ENCODE data around the gene MSMB. TPM values are rescaled to one million over a fixed set of nuclear protein-coding genes. Genes with fewer than 3 reads are reported as not detected.
"Not testable (repeated sequence)": the region's sequence is repeated elsewhere in the genome, so short reads cannot be mapped to it uniquely, and the experiment has no call there.

Gene MSMB
- total RNA-seq, 2 donors from 2014 or later = 1,381 to 2,749 TPM

DNA sequence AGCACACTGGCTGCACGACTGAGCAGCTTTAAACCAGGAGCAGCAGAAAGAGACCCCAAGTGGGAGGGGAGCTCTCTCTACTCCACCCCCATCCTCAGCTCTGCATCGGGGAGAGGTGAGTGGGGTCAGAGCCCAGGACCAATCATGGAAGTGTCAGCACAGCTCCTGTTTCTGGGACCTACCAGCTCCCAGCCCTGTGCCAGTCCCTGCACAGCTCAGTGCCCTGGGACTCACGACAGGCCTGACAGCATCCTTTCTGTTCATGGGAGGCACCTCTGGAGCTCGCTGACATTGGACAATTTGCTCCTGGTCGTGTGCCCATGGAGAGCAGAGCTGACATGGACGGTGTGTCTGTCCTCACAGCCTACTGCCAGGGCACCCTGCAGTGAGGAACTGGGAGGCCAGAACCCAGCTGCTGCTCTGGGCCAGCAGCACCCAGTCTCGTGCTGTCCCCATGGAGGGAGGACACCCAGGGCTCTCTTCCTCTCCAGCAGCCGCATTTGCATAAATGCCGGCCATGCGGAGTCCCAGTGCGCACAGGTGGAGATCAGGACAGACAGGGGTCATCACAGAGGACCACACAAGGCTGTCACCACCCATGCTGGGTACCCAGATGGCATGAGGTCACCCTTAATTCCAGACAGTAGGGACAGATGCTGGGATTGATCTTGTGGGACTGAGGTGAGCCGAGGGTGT, 45.9 kb upstream of the MSMB start:
- intact Hi-C loops (cut with DNase I) = no loop called here
- TF ChIP-seq POLR2AphosphoS5 (IDR thresholded peaks at IDR 0.05) (no peak), POLR2A (IDR thresholded peaks at IDR 0.05) (no peak)
- TF ChIP-seq, protein P1, sequence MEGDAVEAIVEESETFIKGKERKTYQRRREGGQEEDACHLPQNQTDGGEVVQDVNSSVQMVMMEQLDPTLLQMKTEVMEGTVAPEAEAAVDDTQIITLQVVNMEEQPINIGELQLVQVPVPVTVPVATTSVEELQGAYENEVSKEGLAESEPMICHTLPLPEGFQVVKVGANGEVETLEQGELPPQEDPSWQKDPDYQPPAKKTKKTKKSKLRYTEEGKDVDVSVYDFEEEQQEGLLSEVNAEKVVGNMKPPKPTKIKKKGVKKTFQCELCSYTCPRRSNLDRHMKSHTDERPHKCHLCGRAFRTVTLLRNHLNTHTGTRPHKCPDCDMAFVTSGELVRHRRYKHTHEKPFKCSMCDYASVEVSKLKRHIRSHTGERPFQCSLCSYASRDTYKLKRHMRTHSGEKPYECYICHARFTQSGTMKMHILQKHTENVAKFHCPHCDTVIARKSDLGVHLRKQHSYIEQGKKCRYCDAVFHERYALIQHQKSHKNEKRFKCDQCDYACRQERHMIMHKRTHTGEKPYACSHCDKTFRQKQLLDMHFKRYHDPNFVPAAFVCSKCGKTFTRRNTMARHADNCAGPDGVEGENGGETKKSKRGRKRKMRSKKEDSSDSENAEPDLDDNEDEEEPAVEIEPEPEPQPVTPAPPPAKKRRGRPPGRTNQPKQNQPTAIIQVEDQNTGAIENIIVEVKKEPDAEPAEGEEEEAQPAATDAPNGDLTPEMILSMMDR (IDR thresholded peaks at IDR 0.05) = no peak
- no peak for DNase-seq (ENCODE audit: low spot score)
- no peaks in the 10 kb centered on the region for H3K4me1 ChIP-seq (replicated peaks)
- no peaks in the 10 kb centered on the region for H3K36me3 ChIP-seq
- no peaks in the 10 kb centered on the region for H3K9me3 ChIP-seq
- H3K27me3 ChIP-seq (replicated peaks; ENCODE audit: insufficient read depth) = no peaks in the 10 kb centered on the region
- H3K27ac ChIP-seq = no peak overlapping the region
- H3K4me3 ChIP-seq = no peak overlapping the region
- 77% methylated on average over 8 of the region's 12 CpGs for WGBS

DNA sequence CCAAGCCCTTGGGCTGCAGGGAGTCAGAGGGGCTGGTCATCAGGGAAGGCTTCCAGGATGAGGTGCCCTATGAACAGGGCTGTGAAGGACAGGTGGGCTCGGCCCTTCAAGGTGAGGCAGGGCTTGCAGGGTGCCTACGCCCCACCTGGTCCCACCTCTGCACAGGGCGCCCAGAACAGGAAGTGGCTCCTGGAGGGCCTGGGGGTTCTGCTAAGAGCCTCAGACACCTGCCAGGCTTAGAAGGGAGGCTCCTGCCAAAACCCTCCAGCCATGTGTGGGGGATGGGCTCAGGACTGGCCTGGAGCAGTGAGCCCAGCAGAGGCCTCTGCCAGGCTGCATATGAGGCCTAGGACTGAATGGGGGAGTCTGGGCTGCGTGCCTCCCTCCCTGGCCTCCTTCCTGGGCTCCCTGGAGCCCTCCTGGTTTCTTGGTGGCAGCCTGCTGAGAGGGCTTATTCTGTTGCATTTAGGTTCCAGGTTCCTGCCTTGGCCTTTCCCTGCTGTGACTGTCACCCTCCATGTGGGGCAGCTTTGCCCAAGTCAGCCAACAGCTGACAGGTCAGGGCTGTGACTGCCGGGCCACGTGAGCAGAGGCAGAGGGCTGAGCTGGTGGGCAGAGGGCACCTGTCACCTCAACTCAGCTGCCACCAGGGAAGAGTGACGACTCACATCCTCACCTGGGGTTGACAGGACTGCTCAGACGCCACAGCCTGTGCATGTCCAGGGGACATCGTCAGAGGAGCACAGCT, 45.2 kb upstream of the MSMB start:
- 72% methylated on average over 9 of the region's 9 CpGs for WGBS
- Histone ChIP-seq H3K4me3 (no peak overlapping the region), H3K27me3 (replicated peaks; ENCODE audit: insufficient read depth) (no peaks in the 10 kb centered on the region), H3K27ac (no peak overlapping the region), H3K36me3 (no peaks in the 10 kb centered on the region), H3K9me3 (no peaks in the 10 kb centered on the region), H3K4me1 (replicated peaks) (no peaks in the 10 kb centered on the region)
- intact Hi-C loops (cut with DNase I) = no loop called here
- TF ChIP-seq, protein P1 (IDR thresholded peaks at IDR 0.05) = no peak
- TF ChIP-seq POLR2A (IDR thresholded peaks at IDR 0.05) (no peak), POLR2AphosphoS5 (IDR thresholded peaks at IDR 0.05) (no peak)
- no peak for DNase-seq (ENCODE audit: low spot score)

DNA sequence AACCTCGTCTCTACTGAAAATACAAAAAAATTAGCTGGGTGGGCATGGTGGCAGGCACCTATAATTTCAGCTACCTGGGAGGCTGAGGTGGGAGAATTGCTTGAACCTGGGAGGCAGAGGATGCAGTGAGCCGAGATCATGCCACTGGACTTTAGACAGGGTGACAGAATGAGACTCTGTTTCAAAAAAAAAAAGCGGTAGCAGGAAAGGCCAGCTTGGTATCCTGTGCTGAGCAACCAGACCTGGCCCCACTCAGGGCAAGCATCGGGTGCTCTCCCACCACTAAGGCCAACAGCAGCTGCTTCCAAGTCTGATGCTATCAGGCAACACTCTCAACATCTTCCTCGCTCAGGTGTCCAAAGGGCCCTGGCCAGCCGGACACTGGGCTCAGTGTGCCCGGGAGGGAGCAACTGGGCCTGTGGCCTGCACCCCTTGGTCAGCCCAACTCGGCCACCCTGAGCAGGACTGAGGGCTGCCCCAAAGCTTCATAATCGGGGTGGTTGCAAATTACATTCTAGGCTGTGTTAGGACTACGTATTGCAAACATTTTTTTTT, 44.3 kb upstream of the MSMB start:
- 92% methylated on average over 10 of the region's 10 CpGs for WGBS
- H3K27me3 ChIP-seq (replicated peaks; ENCODE audit: insufficient read depth) = no peaks in the 10 kb centered on the region
- H3K27ac ChIP-seq = no peak overlapping the region
- no peaks in the 10 kb centered on the region for H3K4me1 ChIP-seq (replicated peaks)
- H3K9me3 ChIP-seq = no peaks in the 10 kb centered on the region
- TF ChIP-seq POLR2AphosphoS5 (IDR thresholded peaks at IDR 0.05) = no peak
- TF ChIP-seq POLR2A (IDR thresholded peaks at IDR 0.05) = no peak
- TF ChIP-seq, protein P1 (IDR thresholded peaks at IDR 0.05) = no peak
- intact Hi-C loops (cut with DNase I) = no loop called here
- H3K36me3 ChIP-seq = no peaks in the 10 kb centered on the region
- H3K4me3 ChIP-seq = no peak overlapping the region
- DNase-seq (ENCODE audit: low spot score) = no peak

DNA sequence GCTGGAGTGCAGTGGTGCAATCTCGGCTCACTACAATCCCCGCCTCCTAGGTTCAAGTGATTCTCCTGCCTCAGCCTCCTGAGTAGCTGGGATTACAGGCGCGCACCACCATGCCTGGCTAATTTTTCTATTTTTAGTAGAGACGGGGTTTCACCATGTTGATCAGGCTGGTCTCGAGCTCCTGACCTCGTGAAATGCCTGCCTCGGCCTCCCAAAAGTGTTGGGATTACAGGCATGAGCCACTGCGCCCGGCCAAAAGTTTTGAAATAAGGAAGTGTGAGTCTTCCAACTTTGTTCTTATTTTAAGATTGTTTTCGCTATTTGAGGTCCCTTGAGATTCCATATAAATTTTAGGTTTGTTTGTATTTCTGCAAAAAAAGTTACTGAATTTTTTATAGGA, 41.3 kb upstream of the MSMB start:
- H3K27ac ChIP-seq; H3K27me3 ChIP-seq (replicated peaks; ENCODE audit: insufficient read depth); H3K4me3 ChIP-seq; DNase-seq (ENCODE audit: low spot score); H3K36me3 ChIP-seq; H3K4me1 ChIP-seq (replicated peaks); H3K9me3 ChIP-seq; intact Hi-C loops (cut with DNase I): not testable (repeated sequence)
- WGBS = 94% methylated on average over 11 of the region's 11 CpGs

DNA sequence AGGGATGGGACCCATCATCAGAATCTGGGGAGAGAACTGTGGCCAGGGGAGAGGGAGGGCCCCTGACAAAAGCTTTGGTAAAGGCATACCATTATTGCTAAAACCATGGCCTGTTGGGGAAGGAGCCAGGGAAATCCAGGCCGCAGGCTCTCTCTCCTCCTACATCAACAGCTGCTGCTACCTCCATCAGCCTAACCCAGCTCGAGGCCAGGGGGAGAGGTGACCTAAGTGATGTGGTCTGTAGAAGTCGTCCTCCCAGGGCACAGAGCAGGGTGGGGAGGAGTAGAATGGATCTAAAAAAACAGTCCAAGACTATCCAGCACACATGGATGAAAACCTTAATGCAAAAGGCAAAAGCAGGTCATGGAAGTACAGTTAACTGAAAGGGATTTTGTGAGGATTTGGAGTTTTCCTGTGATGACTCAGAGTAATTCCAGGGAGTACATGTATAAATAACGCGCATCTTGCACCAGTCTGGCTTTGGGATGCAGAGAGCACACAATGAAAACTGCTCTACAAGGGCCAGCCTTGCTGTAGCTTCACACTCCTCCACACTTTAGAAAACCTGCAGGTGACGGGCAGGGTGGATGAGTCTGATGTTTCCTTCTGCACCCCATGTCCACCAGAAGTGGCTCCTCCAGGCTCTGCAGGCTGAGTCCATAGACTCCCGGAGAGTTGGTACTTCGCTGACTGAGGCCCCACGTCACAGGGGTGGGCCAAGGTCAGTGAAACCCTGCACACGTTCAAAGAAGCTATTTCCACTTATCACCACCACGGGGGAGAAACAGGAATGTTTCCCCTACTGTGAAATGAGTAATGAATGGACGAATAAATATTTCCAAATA, 38.5 kb upstream of the MSMB start:
- H3K4me1 ChIP-seq (replicated peaks) = no peaks in the 10 kb centered on the region
- intact Hi-C loops (cut with DNase I) = no loop called here
- H3K4me3 ChIP-seq = no peak overlapping the region
- no peaks in the 10 kb centered on the region for H3K9me3 ChIP-seq
- TF ChIP-seq POLR2AphosphoS5 (IDR thresholded peaks at IDR 0.05) = no peak
- no peak for TF ChIP-seq POLR2A (IDR thresholded peaks at IDR 0.05)
- TF ChIP-seq, protein P1 (IDR thresholded peaks at IDR 0.05) = no peak
- no peak for DNase-seq (ENCODE audit: low spot score)
- H3K27ac ChIP-seq = no peak overlapping the region
- H3K27me3 ChIP-seq (replicated peaks; ENCODE audit: insufficient read depth) = no peaks in the 10 kb centered on the region
- WGBS = 72% methylated on average over 12 of the region's 12 CpGs
- H3K36me3 ChIP-seq = no peaks in the 10 kb centered on the region
